ENCODE data around the gene MEF2A.

GRCh38 chr15:99755692-99756409 is 190.1 kb downstream of the MEF2A start:
- TF ChIP-seq CTCF (IDR thresholded peaks at IDR 0.05), result peak; percentile 39 to 88 (median 76)
- no peak for TF ChIP-seq POLR2A (IDR thresholded peaks at IDR 0.05)

All from thyroid gland (tissue), 4 donors.